K562 (cell line): ENCODE measurements around the gene HDLBP. TPM values are rescaled to one million over a fixed set of nuclear protein-coding genes. Genes with fewer than 3 reads are reported as not detected.

Source experiments
- ARID1B ChIP-seq: fragments of 450-650 bp; IDR thresholded peaks from 2 replicates; pipeline ENCODE4 v1.6.1; 2016; ENCODE audit warnings: antibody characterized with exemption, mild to moderate bottlenecking, inconsistent platforms
- ATF7 ChIP-seq: fragments of 450-650 bp; IDR thresholded peaks from 2 replicates; pipeline ENCODE4 v1.7.1; 2014; ENCODE audit warnings: mild to moderate bottlenecking, moderate library complexity
- ERF ChIP-seq: fragments of 450-650 bp; formaldehyde crosslinking; IDR thresholded peaks from 2 replicates; pipeline ENCODE4 v1.4.0; 2020; ENCODE audit warnings: mild to moderate bottlenecking, mixed read lengths
- FOXA1 ChIP-seq: fragments of 450-650 bp; IDR thresholded peaks from 2 replicates; pipeline ENCODE4 v1.6.1; 2016; ENCODE audit warnings: mild to moderate bottlenecking, borderline replicate concordance
- FOXA3 ChIP-seq, 2 experiments: fragments of 450-650 bp in 1 of 2; sonication (generic) in 1 of 2; formaldehyde crosslinking; IDR thresholded peaks in 1 of 2; conservative IDR thresholded peaks in 1 of 2; 2 replicates each; pipeline versions ENCODE4 v1.4.0 to v1.8.0; 2020 to 2022; ENCODE audit warnings: mild to moderate bottlenecking in 2 of 2, missing genetic modification reagents in 1 of 2
- HMGN3 ChIP-seq: IDR thresholded peaks from 2 replicates; pipeline ENCODE4 v1.6.1; 2011; ENCODE audit warnings: borderline replicate concordance, low read depth, mild to moderate bottlenecking, mixed read lengths, low read length; ENCODE audit not compliant: insufficient read length; ENCODE audit errors: extremely low read depth
- KAT8 ChIP-seq: fragments of 450-650 bp; IDR thresholded peaks from 2 replicates; pipeline ENCODE4 v1.6.1; 2016; ENCODE audit warnings: low read depth, mild to moderate bottlenecking
- MAFK ChIP-seq: IDR thresholded peaks from 2 replicates; pipeline ENCODE4 v1.6.1; 2011; ENCODE audit warnings: low read length, improper control_type of control experiment
- MEIS2 ChIP-seq: fragments of 450-650 bp; IDR thresholded peaks from 2 replicates; pipeline ENCODE4 v1.6.1; 2014; ENCODE audit warnings: mild to moderate bottlenecking; ENCODE audit not compliant: partially characterized antibody
- NONO ChIP-seq, 2 experiments: fragments of 200-400 bp in 1 of 2; fragments of 450-650 bp in 1 of 2; formaldehyde crosslinking in 1 of 2; IDR thresholded peaks; 2 replicates each; pipeline ENCODE4 v1.6.1; 2017; ENCODE audit warnings: low read depth in 2 of 2, mild to moderate bottlenecking in 2 of 2, moderate library complexity in 2 of 2, low read length in 1 of 2
- NUFIP1 ChIP-seq: fragments of 450-650 bp; IDR thresholded peaks from 2 replicates; pipeline ENCODE4 v1.6.1; 2018; ENCODE audit not compliant: partially characterized antibody
- POLR2H ChIP-seq: IDR thresholded peaks from 2 replicates; pipeline ENCODE4 v1.6.1; 2016; ENCODE audit warnings: missing genetic modification characterization, low read depth, mild to moderate bottlenecking, control low read depth, missing compliant biosample characterization, moderate library complexity
- RB1 ChIP-seq: fragments of 450-650 bp; IDR thresholded peaks from 2 replicates; pipeline ENCODE4 v1.6.1; 2017; ENCODE audit warnings: low read depth, mild to moderate bottlenecking
- RBM39 ChIP-seq: fragments of 200-400 bp; formaldehyde crosslinking; optimal IDR thresholded peaks from 2 replicates; pipeline ENCODE3; 2018; ENCODE audit warnings: low read depth, low read length
- SUPT5H ChIP-seq: fragments of 450-650 bp; IDR thresholded peaks from 2 replicates; pipeline ENCODE4 v1.6.1; 2016
- TAF7 ChIP-seq: fragments of 450-650 bp; IDR thresholded peaks from 2 replicates; pipeline ENCODE4 v1.6.1; 2016; ENCODE audit warnings: missing genetic modification characterization, missing compliant biosample characterization
- TEAD4 ChIP-seq, 2 experiments: sonication (generic) in 1 of 2; formaldehyde crosslinking in 1 of 2; IDR thresholded peaks; 2 replicates each; pipeline versions ENCODE4 v1.6.1 to v1.8.0; 2012 to 2022; ENCODE audit warnings: borderline replicate concordance in 1 of 2, inconsistent platforms in 1 of 2, low read length in 1 of 2, mild to moderate bottlenecking in 1 of 2, missing genetic modification reagents in 1 of 2
- ZBTB1 ChIP-seq: sonication (generic); formaldehyde crosslinking; IDR thresholded peaks from 2 replicates; pipeline ENCODE4 v1.8.1; 2023; ENCODE audit warnings: missing genetic modification reagents, low read depth, mild to moderate bottlenecking, borderline replicate concordance
- ZBTB17 ChIP-seq: fragments of 450-650 bp; formaldehyde crosslinking; IDR thresholded peaks from 2 replicates; pipeline ENCODE4 v1.4.0; 2020; ENCODE audit warnings: mild to moderate bottlenecking
- ZNF384 ChIP-seq: IDR thresholded peaks from 2 replicates; pipeline ENCODE4 v1.6.1; 2012; ENCODE audit warnings: low read depth, low read length, improper control_type of control experiment
- ZNF584 ChIP-seq: fragments of 200-800 bp; sonication (Bioruptor generic); IDR thresholded peaks from 2 replicates; pipeline ENCODE4 v1.6.1; 2016; ENCODE audit warnings: low read depth, mild to moderate bottlenecking, missing genetic modification characterization, missing compliant biosample characterization
- polyA plus RNA-seq, 8 experiments: library from polyadenylated mRNA; depleted of rRNA in 4 of 8; stranded (reverse) in 5 of 8; unstranded in 3 of 8; fragments of >200 nt; fragmentation: Nextera tagmentation in 2 of 8; fragmentation: Illumina TruSeq in 1 of 8; extraction: Ambion mirVana in 2 of 8; extraction: Trizol in 1 of 8; gene quantifications; 2 replicates each; pipeline versions ENCODE4 v1.2.1 to v1.2.3, GENCODE V29; 2011 to 2014; ENCODE audit warnings: inconsistent platforms in 1 of 8, missing spikeins in 1 of 8
- total RNA-seq, 7 experiments: library from RNA; depleted of rRNA in 6 of 7; stranded (reverse); fragments of >200 nt in 6 of 7; fragmentation: Illumina TruSeq in 2 of 7; extraction: Trizol in 2 of 7; gene quantifications; 2 replicates each; pipeline versions ENCODE4 v1.2.1 to v1.2.3, GENCODE V29; 2011 to 2021; ENCODE audit warnings: low replicate concordance in 1 of 7
- TF ChIP-seq, protein P1 (sequence below), 2 experiments: fragments of 150-350 bp in 1 of 2; IDR thresholded peaks; 2 replicates each; pipeline ENCODE4 v1.6.1; 2012 to 2016; ENCODE audit warnings: low read depth in 2 of 2, low read length in 2 of 2, mild to moderate bottlenecking in 1 of 2, moderate library complexity in 1 of 2
- TF ChIP-seq, protein P2 (sequence below): fragments of 450-650 bp; formaldehyde crosslinking; IDR thresholded peaks from 2 replicates; pipeline ENCODE4 v1.4.0; 2022; ENCODE audit warnings: missing genetic modification characterization

Gene HDLBP
- total and polyA plus RNA-seq, 9 of the 15 experiments (the other 6 are each of a cell fraction or from before 2014, with no cell fraction given), result 24.4 to 378 (median 146) TPM

DNA sequence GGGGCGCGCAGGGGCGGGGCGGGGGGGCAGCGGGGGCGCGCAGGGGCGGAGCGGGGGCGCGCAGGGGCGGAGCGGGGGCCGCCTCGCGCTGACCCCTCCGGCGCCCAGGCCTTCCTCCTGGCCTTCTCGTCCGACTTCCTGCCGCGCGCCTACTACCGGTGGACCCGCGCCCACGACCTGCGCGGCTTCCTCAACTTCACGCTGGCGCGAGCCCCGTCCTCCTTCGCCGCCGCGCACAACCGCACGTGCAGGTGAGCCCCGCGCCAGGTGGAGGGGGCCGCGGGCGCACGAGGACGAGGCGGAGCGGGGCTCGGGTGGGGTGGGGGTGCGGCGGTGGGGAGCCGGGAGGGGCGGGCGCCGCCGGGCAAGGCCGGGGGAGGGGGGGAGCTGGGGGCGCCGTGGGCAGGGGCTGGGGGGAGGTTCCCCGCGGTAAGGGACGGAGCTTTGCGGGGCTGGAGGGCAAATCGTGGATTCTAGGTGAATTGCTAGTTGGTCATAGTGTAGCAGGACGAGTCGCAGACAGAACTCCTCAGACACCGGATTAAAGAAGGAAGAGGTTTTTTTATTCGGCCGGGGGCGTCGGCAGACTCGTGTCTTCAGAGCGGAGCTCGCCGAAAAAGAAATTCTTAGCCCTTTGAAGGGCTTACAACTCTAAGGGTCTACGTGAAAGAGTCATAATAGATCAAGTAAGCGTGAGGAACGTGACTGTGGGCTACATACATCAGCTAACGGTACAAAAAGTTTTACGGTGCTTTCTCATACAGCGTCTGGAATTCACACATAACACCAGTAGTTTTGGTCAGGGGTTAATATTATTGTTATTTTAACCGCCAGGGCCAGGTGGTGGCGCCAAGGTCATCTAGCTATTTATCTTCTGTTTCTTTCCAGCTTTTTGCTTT lies 97.1 kb downstream of the HDLBP start (continued):
- TF ChIP-seq, protein P1, sequence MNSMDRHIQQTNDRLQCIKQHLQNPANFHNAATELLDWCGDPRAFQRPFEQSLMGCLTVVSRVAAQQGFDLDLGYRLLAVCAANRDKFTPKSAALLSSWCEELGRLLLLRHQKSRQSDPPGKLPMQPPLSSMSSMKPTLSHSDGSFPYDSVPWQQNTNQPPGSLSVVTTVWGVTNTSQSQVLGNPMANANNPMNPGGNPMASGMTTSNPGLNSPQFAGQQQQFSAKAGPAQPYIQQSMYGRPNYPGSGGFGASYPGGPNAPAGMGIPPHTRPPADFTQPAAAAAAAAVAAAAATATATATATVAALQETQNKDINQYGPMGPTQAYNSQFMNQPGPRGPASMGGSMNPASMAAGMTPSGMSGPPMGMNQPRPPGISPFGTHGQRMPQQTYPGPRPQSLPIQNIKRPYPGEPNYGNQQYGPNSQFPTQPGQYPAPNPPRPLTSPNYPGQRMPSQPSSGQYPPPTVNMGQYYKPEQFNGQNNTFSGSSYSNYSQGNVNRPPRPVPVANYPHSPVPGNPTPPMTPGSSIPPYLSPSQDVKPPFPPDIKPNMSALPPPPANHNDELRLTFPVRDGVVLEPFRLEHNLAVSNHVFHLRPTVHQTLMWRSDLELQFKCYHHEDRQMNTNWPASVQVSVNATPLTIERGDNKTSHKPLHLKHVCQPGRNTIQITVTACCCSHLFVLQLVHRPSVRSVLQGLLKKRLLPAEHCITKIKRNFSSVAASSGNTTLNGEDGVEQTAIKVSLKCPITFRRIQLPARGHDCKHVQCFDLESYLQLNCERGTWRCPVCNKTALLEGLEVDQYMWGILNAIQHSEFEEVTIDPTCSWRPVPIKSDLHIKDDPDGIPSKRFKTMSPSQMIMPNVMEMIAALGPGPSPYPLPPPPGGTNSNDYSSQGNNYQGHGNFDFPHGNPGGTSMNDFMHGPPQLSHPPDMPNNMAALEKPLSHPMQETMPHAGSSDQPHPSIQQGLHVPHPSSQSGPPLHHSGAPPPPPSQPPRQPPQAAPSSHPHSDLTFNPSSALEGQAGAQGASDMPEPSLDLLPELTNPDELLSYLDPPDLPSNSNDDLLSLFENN (IDR thresholded peaks at IDR 0.05; ENCODE audit: low read depth in 2 of 2, low read length in 2 of 2), result no peak
- no peak for TF ChIP-seq MAFK
- TF ChIP-seq TEAD4 (IDR thresholded peaks at IDR 0.05; ENCODE audit: low read length), result no peak
- TF ChIP-seq TEAD4 (CRISPR knock-in tag; IDR thresholded peaks at IDR 0.05; ENCODE audit: borderline replicate concordance), result peak; percentile 67; the same call in 1 of the 2 replicates
- TF ChIP-seq KAT8, result no peak
- no peak for TF ChIP-seq RBM39
- TF ChIP-seq SUPT5H, result no peak
- peak; percentile 61; the same call in 1 of the 2 replicates for TF ChIP-seq RB1
- no peak for TF ChIP-seq ERF (CRISPR knock-in tag)
- no peak for TF ChIP-seq TAF7 (tag)
- no peak for TF ChIP-seq FOXA1
- TF ChIP-seq FOXA3 (CRISPR knock-in tag; conservative IDR thresholded peaks at IDR 0.05 in 1 of 2, IDR thresholded peaks at IDR 0.05 in 1 of 2), result 0 out of 4 replicates have a peak, but pooled peaks of 1 of the 2 experiments have one; percentile 57
- no peak for TF ChIP-seq ARID1B
- TF ChIP-seq ATF7, result no peak
- no peak for TF ChIP-seq NUFIP1
- TF ChIP-seq ZBTB1 (CRISPR knock-in tag), result no peak
- no peak for TF ChIP-seq POLR2H (tag)
- TF ChIP-seq, protein P2, sequence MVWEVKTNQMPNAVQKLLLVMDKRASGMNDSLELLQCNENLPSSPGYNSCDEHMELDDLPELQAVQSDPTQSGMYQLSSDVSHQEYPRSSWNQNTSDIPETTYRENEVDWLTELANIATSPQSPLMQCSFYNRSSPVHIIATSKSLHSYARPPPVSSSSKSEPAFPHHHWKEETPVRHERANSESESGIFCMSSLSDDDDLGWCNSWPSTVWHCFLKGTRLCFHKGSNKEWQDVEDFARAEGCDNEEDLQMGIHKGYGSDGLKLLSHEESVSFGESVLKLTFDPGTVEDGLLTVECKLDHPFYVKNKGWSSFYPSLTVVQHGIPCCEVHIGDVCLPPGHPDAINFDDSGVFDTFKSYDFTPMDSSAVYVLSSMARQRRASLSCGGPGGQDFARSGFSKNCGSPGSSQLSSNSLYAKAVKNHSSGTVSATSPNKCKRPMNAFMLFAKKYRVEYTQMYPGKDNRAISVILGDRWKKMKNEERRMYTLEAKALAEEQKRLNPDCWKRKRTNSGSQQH (CRISPR knock-in tag), result no peak
- TF ChIP-seq NONO (IDR thresholded peaks at IDR 0.05; ENCODE audit: low read depth in 2 of 2, low read length in 1 of 2), result no peak
- no peak for TF ChIP-seq ZBTB17
- TF ChIP-seq ZNF384, result no peak
- TF ChIP-seq MEIS2, result no peak
- TF ChIP-seq ZNF584 (CRISPR knock-in tag), result peak; percentile 74; the same call in 1 of the 2 replicates
- TF ChIP-seq HMGN3, result no peak
